ENCODE results near the gene OR4F29. TPM values are rescaled to one million over a fixed set of nuclear protein-coding genes. Genes with fewer than 3 reads are reported as not detected.
"Not testable (repeated sequence)": the region's sequence is repeated elsewhere in the genome, so short reads cannot be mapped to it uniquely, and the experiment has no call there.

The OR4F29 gene
- not detected for total RNA-seq

GRCh38 chr1:451578-451977, at the start of gene OR4F29:
TSS of gene OR4F29 (minus strand) at chr1:451678. CDS start at chr1:451678, 0 bp downstream.
- DNase-seq (ENCODE audit: low spot score), result not testable (repeated sequence)

Other genes with a start within 250 kb of the OR4F29 start
- gene OR4F16, start 235.0 kb upstream of the OR4F29 start, total RNA-seq, result not detected

Data from mucosa of gallbladder (tissue), 1 donor.